ENCODE results near the gene WFDC8.

GRCh38 chr20:45510242-45510862, 68.7 kb downstream of the WFDC8 start:
- no peak for TF ChIP-seq CTCF (IDR thresholded peaks at IDR 0.05)
- TF ChIP-seq POLR2A (IDR thresholded peaks at IDR 0.05): no peak

All from testis (tissue), 2 donors.